Nephron progenitor cell (in vitro differentiated cells): Measurements from ENCODE around the gene EBF3.
A peak's percentile ranks its signal among the peaks of the same experiment; 100 is the strongest.

Experiments
- DNase-seq: peaks from one replicate; pipeline ENCODE4 v3.0.0; 2021
- H3K27ac Mint-ChIP-seq: 2 replicates; pipeline ENCODE4 v1.8.0; 2021; ENCODE audit warnings: mild to moderate bottlenecking, moderate library complexity, mixed read lengths
- H3K27me3 Mint-ChIP-seq: 2 replicates; pipeline ENCODE4 v1.8.0; 2021; ENCODE audit warnings: mild to moderate bottlenecking, low read depth, mixed read lengths; ENCODE audit not compliant: poor library complexity
- H3K36me3 Mint-ChIP-seq: 2 replicates; pipeline ENCODE4 v1.8.0; 2021; ENCODE audit warnings: low read depth, mixed read lengths
- H3K4me1 Mint-ChIP-seq: 2 replicates; pipeline ENCODE4 v1.8.0; 2021; ENCODE audit warnings: mixed read lengths
- H3K4me3 Mint-ChIP-seq: 2 replicates; pipeline ENCODE4 v1.8.0; 2021; ENCODE audit warnings: mild to moderate bottlenecking, moderate library complexity, mixed read lengths
- H3K9me3 Mint-ChIP-seq: 2 replicates; pipeline ENCODE4 v1.8.0; 2021; ENCODE audit warnings: mild to moderate bottlenecking, moderate library complexity, mixed read lengths
- TF ChIP-seq, protein P1 (sequence below): fragments of 200-600 bp; sonication (generic); IDR thresholded peaks from 2 replicates; pipeline ENCODE4 v1.5.0; 2021; ENCODE audit warnings: antibody characterized with exemption

The EBF3 gene

DNA sequence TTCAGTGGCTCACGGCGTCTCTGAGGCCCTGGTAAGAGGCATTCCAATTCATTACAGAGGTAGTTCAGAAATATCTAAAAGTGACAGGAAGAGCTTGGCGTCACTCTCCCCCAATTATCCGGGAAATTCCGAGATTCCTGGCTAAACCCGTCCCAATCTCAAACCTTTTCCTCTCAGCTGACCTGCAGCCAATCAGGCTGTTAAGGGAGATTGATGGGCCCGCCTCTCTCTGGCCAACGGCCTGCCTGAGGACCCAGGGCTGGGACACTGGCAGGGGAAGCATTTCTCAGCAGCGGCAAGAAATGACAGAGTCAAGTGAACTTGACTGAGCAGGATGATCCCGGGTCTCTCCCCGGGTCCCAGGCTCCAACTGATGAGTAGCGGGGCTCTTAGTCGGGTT, 72.3 kb downstream of the EBF3 start:
- Mint-ChIP-seq H3K27me3 (no peaks in the 10 kb centered on the region), H3K36me3 (peaks cover 5% of the 10 kb centered on the region), H3K4me1 (peaks cover 85% of the 10 kb centered on the region), H3K9me3 (no peaks in the 10 kb centered on the region), H3K4me3 (no peak overlapping the region), H3K27ac (no peak overlapping the region)
- TF ChIP-seq, protein P1, sequence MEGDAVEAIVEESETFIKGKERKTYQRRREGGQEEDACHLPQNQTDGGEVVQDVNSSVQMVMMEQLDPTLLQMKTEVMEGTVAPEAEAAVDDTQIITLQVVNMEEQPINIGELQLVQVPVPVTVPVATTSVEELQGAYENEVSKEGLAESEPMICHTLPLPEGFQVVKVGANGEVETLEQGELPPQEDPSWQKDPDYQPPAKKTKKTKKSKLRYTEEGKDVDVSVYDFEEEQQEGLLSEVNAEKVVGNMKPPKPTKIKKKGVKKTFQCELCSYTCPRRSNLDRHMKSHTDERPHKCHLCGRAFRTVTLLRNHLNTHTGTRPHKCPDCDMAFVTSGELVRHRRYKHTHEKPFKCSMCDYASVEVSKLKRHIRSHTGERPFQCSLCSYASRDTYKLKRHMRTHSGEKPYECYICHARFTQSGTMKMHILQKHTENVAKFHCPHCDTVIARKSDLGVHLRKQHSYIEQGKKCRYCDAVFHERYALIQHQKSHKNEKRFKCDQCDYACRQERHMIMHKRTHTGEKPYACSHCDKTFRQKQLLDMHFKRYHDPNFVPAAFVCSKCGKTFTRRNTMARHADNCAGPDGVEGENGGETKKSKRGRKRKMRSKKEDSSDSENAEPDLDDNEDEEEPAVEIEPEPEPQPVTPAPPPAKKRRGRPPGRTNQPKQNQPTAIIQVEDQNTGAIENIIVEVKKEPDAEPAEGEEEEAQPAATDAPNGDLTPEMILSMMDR, result no peak
- no peak for DNase-seq

- Mint-ChIP-seq H3K27ac (peak overlapping the region; percentile 19), H3K36me3 (peaks cover 5% of the 10 kb centered on the region), H3K4me3 (no peak overlapping the region), H3K27me3 (no peaks in the 10 kb centered on the region), H3K9me3 (no peaks in the 10 kb centered on the region), H3K4me1 (peaks cover 87% of the 10 kb centered on the region)
- no peak for DNase-seq
- TF ChIP-seq, protein P1, result no peak
These were observed 73.9 kb downstream of the EBF3 start for GRCh38 chr10:129890170-129890569.

DNA sequence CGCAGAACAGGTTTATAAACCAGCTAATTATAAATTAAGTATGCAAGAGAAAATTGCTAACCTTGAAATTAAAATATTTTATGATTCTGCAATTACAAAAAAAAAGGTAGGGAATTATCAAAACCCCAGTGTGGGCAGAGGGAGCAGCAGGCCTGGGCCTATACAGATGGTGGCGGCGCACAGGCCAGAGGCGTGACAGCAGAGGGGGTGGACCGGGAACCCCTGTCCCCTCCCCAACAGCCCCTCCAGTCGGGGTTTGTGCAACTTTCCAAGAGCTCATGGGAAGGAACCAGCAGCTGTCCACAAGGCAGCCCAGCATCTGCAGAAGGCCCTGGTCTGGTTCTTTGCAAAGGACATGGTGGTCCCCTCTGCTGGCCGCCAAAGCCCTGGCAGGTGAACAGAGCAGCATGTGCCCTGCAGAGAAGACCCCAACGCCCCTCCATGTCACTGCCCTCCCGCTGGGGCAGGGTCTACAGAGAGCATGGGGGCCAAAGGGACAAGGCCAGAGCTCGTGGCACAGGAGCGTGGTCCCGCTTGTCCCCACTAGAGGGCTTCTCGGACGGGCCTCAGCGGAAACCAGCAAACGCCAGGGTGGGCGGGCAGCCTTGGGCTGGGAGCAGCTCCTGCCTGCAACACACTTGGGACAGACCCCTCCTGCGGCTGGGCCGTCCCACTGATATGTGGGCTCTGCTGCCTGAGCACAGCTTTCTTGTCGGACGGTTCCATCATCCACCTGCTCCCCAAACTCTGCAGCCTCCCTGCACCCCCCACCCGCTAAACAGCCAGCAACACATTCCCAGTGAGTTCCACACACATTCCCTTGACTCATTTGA, 75.1 kb downstream of the EBF3 start:
- Mint-ChIP-seq H3K27ac (no peak overlapping the region), H3K4me1 (peaks cover 88% of the 10 kb centered on the region), H3K9me3 (no peaks in the 10 kb centered on the region), H3K27me3 (no peaks in the 10 kb centered on the region), H3K36me3 (peaks cover 5% of the 10 kb centered on the region), H3K4me3 (no peak overlapping the region)
- peak; percentile 84 for DNase-seq
- TF ChIP-seq, protein P1, result peak; percentile 75

- no peaks in the 10 kb centered on the region for H3K27me3 Mint-ChIP-seq
- no peak for DNase-seq
- H3K9me3 Mint-ChIP-seq, result no peaks in the 10 kb centered on the region
- TF ChIP-seq, protein P1, result no peak
- H3K27ac Mint-ChIP-seq, result no peak overlapping the region
- peaks cover 88% of the 10 kb centered on the region for H3K4me1 Mint-ChIP-seq
- H3K4me3 Mint-ChIP-seq, result peak overlapping the region; percentile 1
- peaks cover 5% of the 10 kb centered on the region for H3K36me3 Mint-ChIP-seq
These were observed 75.9 kb downstream of the EBF3 start for GRCh38 chr10:129887986-129888783.

DNA sequence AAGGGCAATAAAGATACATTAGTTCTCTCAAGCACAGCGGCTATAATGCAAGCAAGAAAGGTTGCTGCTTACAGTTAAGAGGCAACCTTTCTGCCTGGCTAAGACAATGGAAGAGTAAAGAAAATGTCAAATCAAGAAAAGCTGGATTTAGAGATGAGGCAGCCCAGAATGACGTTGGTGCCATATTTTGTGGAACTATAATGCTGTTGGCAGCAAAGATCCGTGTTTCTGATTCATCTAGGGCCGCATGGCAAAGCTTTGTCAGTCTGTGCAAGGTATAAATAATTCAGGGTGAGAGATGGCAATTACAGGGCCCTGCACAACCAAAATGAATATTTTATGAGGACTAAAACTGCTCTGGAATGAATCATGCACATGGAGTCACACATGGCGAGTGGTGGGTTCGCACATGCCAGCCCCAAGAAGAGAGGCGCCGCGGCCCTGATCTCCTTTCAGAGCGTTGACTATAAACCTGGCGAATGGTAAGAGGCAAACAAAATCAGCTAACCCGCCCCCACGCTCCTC, 76.6 kb downstream of the EBF3 start:
- Mint-ChIP-seq H3K27ac (no peak overlapping the region), H3K9me3 (no peaks in the 10 kb centered on the region), H3K4me3 (peak overlapping the region; percentile 1), H3K27me3 (no peaks in the 10 kb centered on the region), H3K4me1 (peaks cover 88% of the 10 kb centered on the region), H3K36me3 (peaks cover 5% of the 10 kb centered on the region)
- TF ChIP-seq, protein P1, result no peak
- DNase-seq, result no peak
